Endothelial cell (in vitro differentiated cells): Measurements from ENCODE around the gene TRAF3. TPM values are rescaled to one million over a fixed set of nuclear protein-coding genes. Genes with fewer than 3 reads are reported as not detected.
"Not testable (repeated sequence)": the region's sequence is repeated elsewhere in the genome, so short reads cannot be mapped to it uniquely, and the experiment has no call there.

Experiments used
- DNase-seq: peaks from one replicate; pipeline ENCODE4 v3.0.0; 2021; ENCODE audit warnings: low spot score
- H3K27ac Mint-ChIP-seq: one replicate; pipeline ENCODE4 v1.8.0; 2021; ENCODE audit warnings: mixed read lengths, inconsistent platforms; ENCODE audit not compliant: unreplicated experiment
- H3K27me3 Mint-ChIP-seq: one replicate; pipeline ENCODE4 v1.8.0; 2021; ENCODE audit warnings: mild to moderate bottlenecking, moderate library complexity, mixed read lengths, inconsistent platforms; ENCODE audit not compliant: unreplicated experiment
- H3K36me3 Mint-ChIP-seq: one replicate; pipeline ENCODE4 v1.8.0; 2021; ENCODE audit warnings: mild to moderate bottlenecking, low read depth, mixed read lengths, inconsistent platforms; ENCODE audit not compliant: unreplicated experiment
- H3K4me1 Mint-ChIP-seq: one replicate; pipeline ENCODE4 v1.8.0; 2021; ENCODE audit warnings: mild to moderate bottlenecking, mixed read lengths, inconsistent platforms; ENCODE audit not compliant: unreplicated experiment
- H3K4me3 Mint-ChIP-seq: one replicate; pipeline ENCODE4 v1.8.0; 2021; ENCODE audit warnings: mild to moderate bottlenecking, mixed read lengths, inconsistent platforms; ENCODE audit not compliant: unreplicated experiment
- H3K9me3 Mint-ChIP-seq: one replicate; pipeline ENCODE4 v1.8.0; 2021; ENCODE audit warnings: mixed read lengths, inconsistent platforms; ENCODE audit not compliant: unreplicated experiment
- total RNA-seq: library from RNA; stranded (reverse); fragmentation: NEBNext Ultra II Directional; extraction: Animal tissue kit (Norgen Biotek cat#: 25700); gene quantifications from one replicate; pipeline ENCODE4 v1.2.1, GENCODE V29; 2021; ENCODE audit not compliant: unreplicated experiment
- TF ChIP-seq, protein P1 (sequence below): fragments of 200-600 bp; sonication (generic); IDR thresholded peaks from one replicate; pipeline ENCODE4 v1.5.0; 2021; ENCODE audit warnings: antibody characterized with exemption; ENCODE audit not compliant: unreplicated experiment

TRAF3 gene
- total RNA-seq, 1 donor from 2014 or later, result 9.7 TPM

- TF ChIP-seq, protein P1, sequence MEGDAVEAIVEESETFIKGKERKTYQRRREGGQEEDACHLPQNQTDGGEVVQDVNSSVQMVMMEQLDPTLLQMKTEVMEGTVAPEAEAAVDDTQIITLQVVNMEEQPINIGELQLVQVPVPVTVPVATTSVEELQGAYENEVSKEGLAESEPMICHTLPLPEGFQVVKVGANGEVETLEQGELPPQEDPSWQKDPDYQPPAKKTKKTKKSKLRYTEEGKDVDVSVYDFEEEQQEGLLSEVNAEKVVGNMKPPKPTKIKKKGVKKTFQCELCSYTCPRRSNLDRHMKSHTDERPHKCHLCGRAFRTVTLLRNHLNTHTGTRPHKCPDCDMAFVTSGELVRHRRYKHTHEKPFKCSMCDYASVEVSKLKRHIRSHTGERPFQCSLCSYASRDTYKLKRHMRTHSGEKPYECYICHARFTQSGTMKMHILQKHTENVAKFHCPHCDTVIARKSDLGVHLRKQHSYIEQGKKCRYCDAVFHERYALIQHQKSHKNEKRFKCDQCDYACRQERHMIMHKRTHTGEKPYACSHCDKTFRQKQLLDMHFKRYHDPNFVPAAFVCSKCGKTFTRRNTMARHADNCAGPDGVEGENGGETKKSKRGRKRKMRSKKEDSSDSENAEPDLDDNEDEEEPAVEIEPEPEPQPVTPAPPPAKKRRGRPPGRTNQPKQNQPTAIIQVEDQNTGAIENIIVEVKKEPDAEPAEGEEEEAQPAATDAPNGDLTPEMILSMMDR, result no peak
- Mint-ChIP-seq H3K4me1 (no peaks in the 10 kb centered on the region), H3K27me3 (peaks cover 6% of the 10 kb centered on the region), H3K9me3 (no peaks in the 10 kb centered on the region), H3K36me3 (no peaks in the 10 kb centered on the region), H3K27ac (no peak overlapping the region), H3K4me3 (no peak overlapping the region)
- DNase-seq, result no peak
These were observed 44.0 kb downstream of the TRAF3 start for GRCh38 chr14:102821252-102821651.

DNA sequence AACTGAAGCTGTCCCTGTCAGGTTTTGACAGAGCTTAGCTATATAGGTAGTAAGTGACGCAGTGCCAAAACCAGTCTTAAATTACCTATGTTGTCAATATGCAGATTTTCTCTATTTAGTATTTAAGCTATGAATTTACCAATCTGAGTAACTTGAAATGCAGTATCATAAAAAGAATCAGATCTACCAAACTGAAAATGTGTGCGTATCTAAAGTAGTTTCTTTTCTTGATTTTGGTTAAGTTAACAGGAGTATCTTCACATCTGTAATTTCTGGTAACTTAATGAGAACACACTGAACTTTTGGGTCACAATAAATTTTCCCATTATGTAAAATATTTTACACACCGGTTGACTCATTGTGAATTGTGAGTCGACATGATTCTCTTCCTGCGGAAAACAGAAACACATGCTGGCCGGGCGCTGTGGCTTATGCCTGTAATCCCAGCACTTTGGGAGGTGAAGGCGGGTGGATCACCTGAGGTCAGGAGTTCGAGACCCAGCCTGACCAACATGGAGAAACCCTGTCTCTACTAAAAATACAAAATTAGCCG is 45.1 kb downstream of the TRAF3 start:
- Mint-ChIP-seq H3K27ac (no peak overlapping the region), H3K4me3 (no peak overlapping the region), H3K36me3 (no peaks in the 10 kb centered on the region), H3K27me3 (peaks cover 6% of the 10 kb centered on the region), H3K9me3 (no peaks in the 10 kb centered on the region), H3K4me1 (no peaks in the 10 kb centered on the region)
- TF ChIP-seq, protein P1, result no peak
- no peak for DNase-seq

DNA sequence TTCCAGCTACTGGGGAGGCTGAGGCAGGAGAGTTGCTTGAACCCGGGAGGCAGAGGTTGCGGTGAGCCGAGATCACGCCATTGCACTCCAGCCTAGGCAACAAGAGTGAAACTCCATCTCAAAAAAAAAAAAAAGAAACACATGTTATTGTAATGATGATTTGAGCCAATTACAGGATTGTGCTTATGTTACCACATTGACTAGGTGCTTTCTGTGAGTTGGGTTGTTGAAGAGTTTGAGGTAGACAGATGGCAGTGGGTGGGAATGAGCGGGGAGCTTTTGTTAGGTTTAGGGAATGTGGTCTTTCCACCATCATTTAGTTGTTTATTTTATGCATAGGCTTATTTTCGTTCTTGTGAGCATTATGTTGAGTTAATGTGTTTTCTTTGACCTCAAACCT is 45.6 kb downstream of the TRAF3 start:
- not testable (repeated sequence) for H3K27ac Mint-ChIP-seq, H3K4me1 Mint-ChIP-seq, H3K9me3 Mint-ChIP-seq, H3K4me3 Mint-ChIP-seq, DNase-seq, H3K36me3 Mint-ChIP-seq, H3K27me3 Mint-ChIP-seq

DNA sequence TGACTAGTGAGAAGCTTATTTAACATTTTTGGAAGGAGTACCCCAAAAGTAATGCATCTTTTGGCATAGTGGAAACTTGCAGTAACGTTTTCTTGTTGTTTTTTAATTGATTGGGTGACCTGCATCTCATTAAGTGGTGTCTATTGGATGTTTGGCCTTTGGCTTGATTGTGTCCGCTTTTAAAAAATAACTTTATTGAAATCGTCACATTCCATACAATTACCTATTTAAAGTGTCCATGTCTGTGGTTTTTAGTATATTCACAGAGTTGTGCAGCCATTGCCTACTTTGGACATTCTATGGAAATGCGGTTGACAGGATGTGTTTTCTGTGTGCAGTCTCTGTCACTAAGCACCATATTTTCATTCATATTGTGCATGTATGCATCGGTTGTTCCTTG is 46.3 kb downstream of the TRAF3 start:
- H3K9me3 Mint-ChIP-seq, result no peaks in the 10 kb centered on the region
- H3K4me3 Mint-ChIP-seq, result no peak overlapping the region
- H3K27me3 Mint-ChIP-seq, result peaks cover 6% of the 10 kb centered on the region
- no peaks in the 10 kb centered on the region for H3K4me1 Mint-ChIP-seq
- no peak overlapping the region for H3K27ac Mint-ChIP-seq
- TF ChIP-seq, protein P1, result no peak
- no peaks in the 10 kb centered on the region for H3K36me3 Mint-ChIP-seq
- DNase-seq, result no peak

GRCh38 chr14:102824832-102825231 is 47.6 kb downstream of the TRAF3 start:
- no peaks in the 10 kb centered on the region for H3K4me1 Mint-ChIP-seq
- DNase-seq, result no peak
- peaks cover 6% of the 10 kb centered on the region for H3K27me3 Mint-ChIP-seq
- H3K27ac Mint-ChIP-seq, result no peak overlapping the region
- TF ChIP-seq, protein P1, result no peak
- H3K36me3 Mint-ChIP-seq, result no peaks in the 10 kb centered on the region
- H3K4me3 Mint-ChIP-seq, result no peak overlapping the region
- H3K9me3 Mint-ChIP-seq, result no peaks in the 10 kb centered on the region
